Thoracic aorta (tissue), 2 donors: Measurements from ENCODE around the gene PTTG1. TPM values are rescaled to one million over a fixed set of nuclear protein-coding genes. Genes with fewer than 3 reads are reported as not detected.

ENCODE experiments used
- ATAC-seq: fragments of 150-250 bp; one replicate; pipeline ENCODE4 v1.8.0; 2017; ENCODE audit warnings: low read depth; ENCODE audit not compliant: insufficient number of reproducible peaks, low FRiP score
- DNase-seq: peaks from one replicate; pipeline ENCODE4 v3.0.0-alpha.2; 2020; ENCODE audit warnings: low spot score
- H3K27ac ChIP-seq, 2 donors: fragments of 200-600 bp; sonication (generic); 1 replicate in 1 of 2; 2 replicates in 1 of 2; pipeline ENCODE4 v1.5.1; 2016; ENCODE audit warnings: mild to moderate bottlenecking in 2 of 2, moderate library complexity in 2 of 2
- H3K27me3 ChIP-seq: fragments of 200-600 bp; sonication (generic); replicated peaks from 2 replicates; pipeline ENCODE4 v1.6.0; 2016; ENCODE audit warnings: mild to moderate bottlenecking; ENCODE audit not compliant: insufficient read depth
- H3K36me3 ChIP-seq: fragments of 200-600 bp; sonication (generic); one replicate; pipeline ENCODE4 v1.5.1; 2016
- H3K4me1 ChIP-seq, 2 donors: fragments of 200-600 bp; sonication (generic); 1 replicate in 1 of 2; 2 replicates in 1 of 2; pipeline versions ENCODE4 v1.5.1 to v1.6.0; 2016; ENCODE audit warnings: low read depth in 2 of 2, mild to moderate bottlenecking in 1 of 2; ENCODE audit not compliant: control insufficient read depth in 1 of 2
- H3K4me3 ChIP-seq: fragments of 200-600 bp; sonication (generic); 2 replicates; pipeline ENCODE4 v1.5.1; 2016; ENCODE audit warnings: mild to moderate bottlenecking
- H3K9me3 ChIP-seq: fragments of 200-600 bp; sonication (generic); 2 replicates; pipeline ENCODE4 v1.5.1; 2016
- total RNA-seq, 2 donors: library from RNA; depleted of rRNA; stranded (reverse); fragments of >200 nt; gene quantifications; one replicate each; pipeline versions ENCODE4 v1.1.0 to v1.2.3, GENCODE V29; 2016
- TF ChIP-seq, protein P1 (sequence below): fragments of 200-600 bp; sonication (generic); IDR thresholded peaks from one replicate; pipeline ENCODE4 v1.5.1; 2019; ENCODE audit warnings: antibody characterized with exemption

The PTTG1 gene
- total RNA-seq, 2 donors from 2014 or later: 2.2 TPM; not detected in 1

DNA sequence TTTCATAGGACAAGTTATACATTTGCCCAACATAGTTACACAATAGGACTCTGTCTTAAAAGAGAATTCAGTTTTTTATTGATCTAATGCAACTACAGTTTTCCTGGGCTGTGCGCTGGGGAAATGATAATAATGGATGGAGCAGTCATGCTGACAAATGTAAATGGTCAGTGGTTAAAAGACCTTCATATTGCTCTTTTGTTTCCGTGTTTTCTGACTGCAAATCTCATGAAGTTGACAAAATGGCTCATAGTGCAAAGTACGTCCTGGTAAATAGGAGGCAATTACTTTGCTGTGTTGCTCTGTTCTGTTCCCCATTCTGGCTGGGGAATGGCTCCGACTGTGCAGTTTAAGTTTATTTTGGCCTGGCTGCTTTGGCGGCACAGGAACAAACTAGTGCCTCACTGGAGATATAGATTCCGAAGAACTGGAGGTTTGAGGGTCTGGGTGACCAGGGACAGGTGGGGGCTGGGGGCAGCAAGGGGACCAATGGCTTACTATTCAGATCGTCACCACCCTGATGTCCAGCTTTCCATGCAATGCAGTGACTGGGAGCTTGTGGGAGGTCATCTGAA is 54.3 kb downstream of the PTTG1 start:
- Histone ChIP-seq H3K9me3 (no peaks in the 10 kb centered on the region), H3K4me1 (peaks cover 4 to 12% of the 10 kb centered on the region in 2 donors), H3K4me3 (no peak overlapping the region), H3K36me3 (no peaks in the 10 kb centered on the region), H3K27ac (no peak overlapping the region), H3K27me3 (no peaks in the 10 kb centered on the region)
- no peak for DNase-seq
- ATAC-seq: no peak
- TF ChIP-seq, protein P1, sequence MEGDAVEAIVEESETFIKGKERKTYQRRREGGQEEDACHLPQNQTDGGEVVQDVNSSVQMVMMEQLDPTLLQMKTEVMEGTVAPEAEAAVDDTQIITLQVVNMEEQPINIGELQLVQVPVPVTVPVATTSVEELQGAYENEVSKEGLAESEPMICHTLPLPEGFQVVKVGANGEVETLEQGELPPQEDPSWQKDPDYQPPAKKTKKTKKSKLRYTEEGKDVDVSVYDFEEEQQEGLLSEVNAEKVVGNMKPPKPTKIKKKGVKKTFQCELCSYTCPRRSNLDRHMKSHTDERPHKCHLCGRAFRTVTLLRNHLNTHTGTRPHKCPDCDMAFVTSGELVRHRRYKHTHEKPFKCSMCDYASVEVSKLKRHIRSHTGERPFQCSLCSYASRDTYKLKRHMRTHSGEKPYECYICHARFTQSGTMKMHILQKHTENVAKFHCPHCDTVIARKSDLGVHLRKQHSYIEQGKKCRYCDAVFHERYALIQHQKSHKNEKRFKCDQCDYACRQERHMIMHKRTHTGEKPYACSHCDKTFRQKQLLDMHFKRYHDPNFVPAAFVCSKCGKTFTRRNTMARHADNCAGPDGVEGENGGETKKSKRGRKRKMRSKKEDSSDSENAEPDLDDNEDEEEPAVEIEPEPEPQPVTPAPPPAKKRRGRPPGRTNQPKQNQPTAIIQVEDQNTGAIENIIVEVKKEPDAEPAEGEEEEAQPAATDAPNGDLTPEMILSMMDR: no peak

DNA sequence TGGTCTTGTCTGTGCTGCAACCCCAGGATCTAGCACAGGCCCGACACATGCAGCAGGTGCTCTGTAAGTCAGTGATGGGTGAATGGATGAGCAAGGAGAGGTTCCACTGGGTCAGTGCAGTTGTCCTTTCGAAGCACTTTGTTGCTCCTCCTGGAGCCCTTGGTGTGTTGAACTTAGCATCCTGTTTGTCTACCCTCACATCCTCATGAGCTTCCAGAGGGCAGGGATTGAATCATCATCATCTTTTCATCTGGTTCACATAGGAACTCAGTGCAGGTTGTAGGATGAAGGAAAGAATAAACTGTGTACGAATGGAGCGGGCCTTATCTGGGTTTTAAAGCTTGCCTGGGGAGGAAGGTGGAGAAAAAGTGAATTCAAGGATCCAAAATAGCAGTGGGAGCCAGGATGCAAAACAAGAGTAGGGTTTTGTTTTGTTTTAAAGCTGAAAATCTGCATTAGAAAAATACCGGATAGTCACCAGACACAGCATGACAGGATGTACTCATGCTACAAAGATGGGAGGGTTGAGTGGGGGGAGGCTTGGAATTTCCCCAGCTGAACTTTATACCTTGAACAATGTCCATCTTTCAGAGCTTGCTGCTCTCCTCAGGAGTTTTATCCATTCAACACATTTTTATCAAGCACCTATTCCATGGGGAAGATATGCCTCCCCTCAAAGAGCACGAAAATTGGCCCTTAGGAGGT is 55.8 kb downstream of the PTTG1 start:
- TF ChIP-seq, protein P1: no peak
- DNase-seq: no peak
- no peaks in the 10 kb centered on the region for H3K36me3 ChIP-seq
- ATAC-seq: no peak
- H3K4me1 ChIP-seq: peaks cover 2 to 6% of the 10 kb centered on the region in 2 donors
- no peak overlapping the region for H3K27ac ChIP-seq
- no peak overlapping the region for H3K4me3 ChIP-seq
- no peaks in the 10 kb centered on the region for H3K27me3 ChIP-seq
- no peaks in the 10 kb centered on the region for H3K9me3 ChIP-seq

DNA sequence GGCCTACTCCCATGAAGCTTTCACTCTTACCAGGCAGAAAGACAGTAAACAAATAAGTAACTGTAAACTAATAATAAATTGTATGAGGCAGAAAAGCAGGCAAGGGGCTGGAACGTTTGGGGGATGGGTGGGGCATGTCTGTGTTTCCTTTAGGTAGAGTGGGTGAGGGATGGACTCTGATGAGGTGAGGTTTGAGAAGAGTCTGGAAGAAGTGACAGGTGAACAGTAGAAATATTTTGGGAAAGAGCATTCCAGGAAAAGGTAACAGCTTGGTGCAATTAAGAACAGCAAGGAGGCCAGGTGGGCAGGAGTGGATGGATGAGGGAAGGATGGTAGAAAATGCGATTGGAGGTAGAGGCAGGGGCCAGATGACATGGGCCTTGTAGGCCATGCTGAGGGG is 56.5 kb downstream of the PTTG1 start:
- no peaks in the 10 kb centered on the region for H3K9me3 ChIP-seq
- TF ChIP-seq, protein P1: no peak
- DNase-seq (no peak), ATAC-seq (no peak)
- no peak overlapping the region for H3K27ac ChIP-seq
- H3K4me1 ChIP-seq: peaks cover 2 to 6% of the 10 kb centered on the region in 2 donors
- no peaks in the 10 kb centered on the region for H3K36me3 ChIP-seq
- no peak overlapping the region for H3K4me3 ChIP-seq
- no peaks in the 10 kb centered on the region for H3K27me3 ChIP-seq

Other genes starting within 250 kb of the PTTG1 start
- gene FABP6, start 192.3 kb upstream of the PTTG1 start, total RNA-seq: not detected
- 1 to 10 TPM in 1 of 2 donors, under 1 TPM in 1; 0.54 to 3.0 TPM for gene CCNJL, start 109.3 kb upstream of the PTTG1 start, total RNA-seq
- gene C1QTNF2, start 51.2 kb upstream of the PTTG1 start, total RNA-seq: 10 to 100 TPM in 1 of 2 donors, 1 to 10 TPM in 1; 8.3 to 13.8 TPM
- 1 to 10 TPM; 2.7 to 6.0 TPM for gene FAM200C, start 21.8 kb upstream of the PTTG1 start, total RNA-seq
- gene SLU7, start 2.8 kb upstream of the PTTG1 start, total RNA-seq: 10 to 100 TPM; 62.8 to 63.5 TPM